Measurements from ENCODE around the gene BMP6. TPM values are rescaled to one million over a fixed set of nuclear protein-coding genes. Genes with fewer than 3 reads are reported as not detected.

The BMP6 gene
- total RNA-seq, 1 experiment from 2014 or later, result 1.6 TPM

- no TSS peak for BruUV-seq (replicated peaks)
- no peaks in the 10 kb centered on the region for H3K9me2 ChIP-seq (ENCODE audit: insufficient read depth)
- no peak overlapping the region for H3K9ac ChIP-seq (ENCODE audit: low read length)
- ATAC-seq (no peak), DNase-seq (ENCODE audit: low read depth, low spot score) (no peak)
- no peaks in the 10 kb centered on the region for H3K4me1 ChIP-seq (ENCODE audit: control insufficient read depth in 1 of 2, insufficient read depth in 2 of 2, low read length in 2 of 2)
- H3K27ac ChIP-seq (ENCODE audit: low read depth, low read length), result no peak overlapping the region
- ChIA-PET CTCF (no interaction called here), RAD21 (ENCODE audit: low non-redundant PET in 1 of 2, low total read pairs in 2 of 2, uncharacterized antibody in 2 of 2, unreplicated experiment in 2 of 2) (no interaction called here), POLR2A (no interaction called here)
- H3K27me3 ChIP-seq (ENCODE audit: insufficient read depth, low read length), result no peaks in the 10 kb centered on the region
- no peak for TF ChIP-seq CBX3 (IDR thresholded peaks at IDR 0.05; ENCODE audit: low read depth)
- no peak for TF ChIP-seq POLR2A (IDR thresholded peaks at IDR 0.05; ENCODE audit: borderline replicate concordance, extremely low read depth, insufficient read depth, insufficient read length)
- no peak for TF ChIP-seq FOSL1 (IDR thresholded peaks at IDR 0.05; ENCODE audit: low read depth)
- TF ChIP-seq POLR2AphosphoS5 (IDR thresholded peaks at IDR 0.05; ENCODE audit: low read depth, low read length), result no peak
- TF ChIP-seq SP1 (IDR thresholded peaks at IDR 0.05; ENCODE audit: low read depth), result no peak
- no peak for TF ChIP-seq YY1 (IDR thresholded peaks at IDR 0.05; ENCODE audit: extremely low read depth, insufficient replicate concordance, low read depth, low read length)
- TF ChIP-seq ZFX (IDR thresholded peaks at IDR 0.05), result no peak
- TF ChIP-seq EGR1 (IDR thresholded peaks at IDR 0.05; ENCODE audit: low read depth), result no peak
- TF ChIP-seq SIN3A (IDR thresholded peaks at IDR 0.05; ENCODE audit: low read depth), result no peak
- no peak overlapping the region for H3K4me3 ChIP-seq (replicated peaks in 1 of 2; ENCODE audit: low read depth in 1 of 2, low read length in 2 of 2)
- no peak overlapping the region for H2AFZ ChIP-seq (ENCODE audit: low read depth, low read length, poor library complexity, severe bottlenecking)
- no peaks in the 10 kb centered on the region for H4K20me1 ChIP-seq (ENCODE audit: insufficient read depth)
- no peaks in the 10 kb centered on the region for H3K36me3 ChIP-seq (ENCODE audit: control insufficient read depth in 1 of 2, insufficient read depth in 2 of 2, low read length in 2 of 2)
- H3K9me3 ChIP-seq (ENCODE audit: control insufficient read depth in 1 of 2, insufficient read depth in 1 of 2, low read depth in 1 of 2, low read length in 2 of 2), result no peaks in the 10 kb centered on the region
- H3K4me2 ChIP-seq (ENCODE audit: low read length), result no peak overlapping the region
- no peaks in the 10 kb centered on the region for H3K79me2 ChIP-seq (ENCODE audit: insufficient read depth, low read length)
- intact Hi-C loops (cut with micrococcal nuclease), result no loop called here
Observed at GRCh38 chr6:7734707-7735383, 8.9 kb downstream of the BMP6 start.

GRCh38 chr6:7737106-7737505, 11.2 kb downstream of the BMP6 start:
- DNase-seq (ENCODE audit: low read depth, low spot score), result no peak
- CTCF ChIA-PET, result no interaction called here
- Histone ChIP-seq H3K9me3 (ENCODE audit: control insufficient read depth in 1 of 2, insufficient read depth in 1 of 2, low read depth in 1 of 2, low read length in 2 of 2) (no peaks in the 10 kb centered on the region), H3K4me3 (replicated peaks in 1 of 2; ENCODE audit: low read depth in 1 of 2, low read length in 2 of 2) (no peak overlapping the region), H3K27me3 (ENCODE audit: insufficient read depth, low read length) (no peaks in the 10 kb centered on the region; the same call in 1 of the 2 replicates), H3K36me3 (ENCODE audit: control insufficient read depth in 1 of 2, insufficient read depth in 2 of 2, low read length in 2 of 2) (no peaks in the 10 kb centered on the region), H3K9ac (ENCODE audit: low read length) (no peak overlapping the region), H4K20me1 (ENCODE audit: insufficient read depth) (no peaks in the 10 kb centered on the region), H2AFZ (ENCODE audit: low read depth, low read length, poor library complexity, severe bottlenecking) (no peak overlapping the region), H3K79me2 (ENCODE audit: insufficient read depth, low read length) (no peaks in the 10 kb centered on the region), H3K9me2 (ENCODE audit: insufficient read depth) (no peaks in the 10 kb centered on the region), H3K4me1 (ENCODE audit: control insufficient read depth in 1 of 2, insufficient read depth in 2 of 2, low read length in 2 of 2) (no peaks in the 10 kb centered on the region), H3K27ac (ENCODE audit: low read depth, low read length) (no peak overlapping the region), H3K4me2 (ENCODE audit: low read length) (no peak overlapping the region)
- intact Hi-C loops (cut with micrococcal nuclease), result no loop called here
- no peak for ATAC-seq
- RAD21 ChIA-PET (ENCODE audit: low non-redundant PET in 1 of 2, low total read pairs in 2 of 2, uncharacterized antibody in 2 of 2, unreplicated experiment in 2 of 2), result no interaction called here
- BruUV-seq (replicated peaks), result no TSS peak
- POLR2A ChIA-PET, result no interaction called here
- TF ChIP-seq SP1 (IDR thresholded peaks at IDR 0.05; ENCODE audit: low read depth) (no peak), SIN3A (IDR thresholded peaks at IDR 0.05; ENCODE audit: low read depth) (no peak), CEBPB (IDR thresholded peaks at IDR 0.05; ENCODE audit: low read depth) (no peak), EGR1 (IDR thresholded peaks at IDR 0.05; ENCODE audit: low read depth) (no peak), EZH2phosphoT487 (IDR thresholded peaks at IDR 0.05; ENCODE audit: borderline replicate concordance) (no peak), EZH2 (IDR thresholded peaks at IDR 0.05) (no peak), RAD21 (IDR thresholded peaks at IDR 0.05; ENCODE audit: low read depth) (no peak), CTCF (IDR thresholded peaks at IDR 0.05 in 2 of 3, conservative IDR thresholded peaks at IDR 0.05 in 1 of 3; ENCODE audit: borderline replicate concordance in 1 of 3, insufficient read depth in 1 of 3, low read depth in 2 of 3, low read length in 2 of 3) (no peak), SRF (IDR thresholded peaks at IDR 0.05; ENCODE audit: low read depth) (no peak), JUND (IDR thresholded peaks at IDR 0.05) (no peak), YY1 (IDR thresholded peaks at IDR 0.05; ENCODE audit: extremely low read depth, insufficient replicate concordance, low read depth, low read length) (no peak)
- TF ChIP-seq, protein P1, sequence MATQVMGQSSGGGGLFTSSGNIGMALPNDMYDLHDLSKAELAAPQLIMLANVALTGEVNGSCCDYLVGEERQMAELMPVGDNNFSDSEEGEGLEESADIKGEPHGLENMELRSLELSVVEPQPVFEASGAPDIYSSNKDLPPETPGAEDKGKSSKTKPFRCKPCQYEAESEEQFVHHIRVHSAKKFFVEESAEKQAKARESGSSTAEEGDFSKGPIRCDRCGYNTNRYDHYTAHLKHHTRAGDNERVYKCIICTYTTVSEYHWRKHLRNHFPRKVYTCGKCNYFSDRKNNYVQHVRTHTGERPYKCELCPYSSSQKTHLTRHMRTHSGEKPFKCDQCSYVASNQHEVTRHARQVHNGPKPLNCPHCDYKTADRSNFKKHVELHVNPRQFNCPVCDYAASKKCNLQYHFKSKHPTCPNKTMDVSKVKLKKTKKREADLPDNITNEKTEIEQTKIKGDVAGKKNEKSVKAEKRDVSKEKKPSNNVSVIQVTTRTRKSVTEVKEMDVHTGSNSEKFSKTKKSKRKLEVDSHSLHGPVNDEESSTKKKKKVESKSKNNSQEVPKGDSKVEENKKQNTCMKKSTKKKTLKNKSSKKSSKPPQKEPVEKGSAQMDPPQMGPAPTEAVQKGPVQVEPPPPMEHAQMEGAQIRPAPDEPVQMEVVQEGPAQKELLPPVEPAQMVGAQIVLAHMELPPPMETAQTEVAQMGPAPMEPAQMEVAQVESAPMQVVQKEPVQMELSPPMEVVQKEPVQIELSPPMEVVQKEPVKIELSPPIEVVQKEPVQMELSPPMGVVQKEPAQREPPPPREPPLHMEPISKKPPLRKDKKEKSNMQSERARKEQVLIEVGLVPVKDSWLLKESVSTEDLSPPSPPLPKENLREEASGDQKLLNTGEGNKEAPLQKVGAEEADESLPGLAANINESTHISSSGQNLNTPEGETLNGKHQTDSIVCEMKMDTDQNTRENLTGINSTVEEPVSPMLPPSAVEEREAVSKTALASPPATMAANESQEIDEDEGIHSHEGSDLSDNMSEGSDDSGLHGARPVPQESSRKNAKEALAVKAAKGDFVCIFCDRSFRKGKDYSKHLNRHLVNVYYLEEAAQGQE (IDR thresholded peaks at IDR 0.05; ENCODE audit: low read depth), result no peak

Measured in HCT116 (cell line).